ENCODE measurements around the gene SERF2.
"Not testable (repeated sequence)": the region's sequence is repeated elsewhere in the genome, so short reads cannot be mapped to it uniquely, and the experiment has no call there.

The SERF2 gene

DNA sequence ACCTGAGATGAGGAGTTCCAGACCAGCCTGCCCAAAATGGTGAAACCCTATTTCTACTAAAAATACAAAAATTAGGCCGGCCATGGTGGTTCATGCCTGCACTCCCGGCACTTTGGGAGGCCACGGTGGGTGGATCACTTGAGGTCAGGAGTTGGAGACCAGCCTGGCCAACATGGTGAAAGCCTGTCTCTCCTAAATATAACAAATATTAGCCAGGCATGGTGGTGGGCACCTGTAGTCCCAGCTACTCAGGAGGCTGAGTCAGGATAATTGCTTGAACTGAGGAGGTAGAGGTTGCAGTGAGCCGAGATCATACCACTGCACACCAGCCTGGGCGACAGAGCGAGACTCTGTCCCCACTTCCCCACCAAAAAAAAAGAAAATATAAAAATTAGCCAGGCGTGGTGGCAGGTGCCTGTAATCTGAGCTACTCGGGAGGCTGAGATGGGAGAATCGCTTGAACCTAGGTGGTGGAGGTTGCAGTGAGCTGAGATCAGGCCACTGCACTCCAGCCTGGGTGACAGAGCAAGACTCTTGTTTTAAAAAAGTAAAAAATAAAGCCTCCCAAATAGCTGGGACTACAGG is 38.7 kb downstream of the SERF2 start:
- not testable (repeated sequence) for DNase-seq (ENCODE audit: low spot score)

DNA sequence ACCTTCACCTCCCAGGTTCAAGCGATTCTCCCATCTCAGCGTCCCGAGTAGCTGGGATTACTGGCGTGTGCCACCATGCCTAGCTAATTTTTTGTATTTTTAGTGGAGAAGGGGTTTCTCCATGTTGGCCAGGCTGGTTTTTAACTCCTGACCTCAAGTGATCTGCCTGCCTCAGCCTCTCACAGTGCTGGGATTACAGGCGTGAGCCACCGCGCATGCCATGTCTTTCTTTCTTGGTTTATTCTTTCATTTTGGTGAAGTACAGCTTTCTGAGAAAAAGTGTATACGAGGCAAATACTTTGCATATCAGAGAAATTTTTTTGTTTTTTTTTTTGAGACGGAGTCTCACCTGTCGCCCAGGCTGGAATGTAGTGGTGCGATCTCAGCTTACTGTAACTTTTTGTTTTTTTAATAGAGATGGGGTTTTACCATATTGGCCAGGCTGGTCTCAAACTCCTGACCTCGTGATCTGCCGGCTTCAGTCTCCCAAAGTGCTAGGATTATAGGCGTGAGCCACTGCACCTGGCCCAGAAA is 39.5 kb downstream of the SERF2 start:
- DNase-seq (ENCODE audit: low spot score), result not testable (repeated sequence)

DNA sequence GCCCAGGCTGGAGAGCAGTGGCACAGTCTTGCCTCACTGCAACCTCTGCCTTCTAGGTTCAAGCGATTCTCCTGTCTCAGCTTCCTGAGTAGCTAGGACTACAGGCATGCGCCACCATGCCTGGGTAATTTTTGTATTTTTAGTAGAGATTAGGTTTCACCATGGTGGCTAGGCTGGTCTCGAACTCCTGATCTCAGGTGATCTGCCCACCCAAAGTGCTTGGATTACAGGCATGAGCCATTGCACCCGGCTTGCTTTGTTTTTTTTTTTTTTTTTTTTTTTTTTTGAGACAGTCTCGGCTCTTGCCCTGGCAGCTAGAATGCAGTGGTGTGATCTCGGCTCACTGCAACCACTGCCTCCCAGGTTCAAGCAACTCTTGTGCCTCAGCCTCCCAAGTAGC is 40.4 kb downstream of the SERF2 start:
- not testable (repeated sequence) for DNase-seq (ENCODE audit: low spot score)

DNA sequence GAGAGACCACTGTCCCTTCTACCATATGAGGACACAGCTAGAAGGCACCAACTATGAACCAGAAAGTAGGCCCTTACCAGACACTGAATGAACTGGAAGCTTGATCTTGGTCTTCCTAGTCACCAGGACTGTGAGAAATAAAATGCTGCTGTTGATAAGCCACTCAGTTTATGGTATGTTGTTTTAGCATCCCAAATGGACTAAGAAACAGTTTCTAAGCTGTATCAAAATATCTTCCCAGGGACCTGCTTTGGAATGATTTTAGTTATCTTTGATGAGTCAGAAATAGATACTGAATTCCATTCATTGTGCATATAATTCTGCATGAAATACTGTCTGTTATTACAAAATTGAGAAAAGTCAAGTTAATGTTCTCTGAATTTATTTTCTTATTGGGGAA is 53.3 kb downstream of the SERF2 start:
- DNase-seq (ENCODE audit: low spot score), result no peak
